22Rv1 (cell line): ENCODE results near the gene STK40.

Source experiments
- H3K27ac ChIP-seq: fragments of 450-650 bp; 2 replicates; pipeline ENCODE4 v1.5.1; 2017
- CTCF ChIP-seq: fragments of 450-650 bp; IDR thresholded peaks from 2 replicates; pipeline ENCODE4 v1.5.1; 2017; ENCODE audit warnings: mild to moderate bottlenecking
- ZFX ChIP-seq: fragments of 450-650 bp; IDR thresholded peaks from 2 replicates; pipeline ENCODE4 v1.6.1; 2017; ENCODE audit warnings: antibody characterized with exemption, borderline replicate concordance

Gene STK40

GRCh38 chr1:36303650-36304360 is 81.9 kb downstream of the STK40 start:
- H3K27ac ChIP-seq, result no peak overlapping the region

GRCh38 chr1:36303244-36303643 is 82.5 kb downstream of the STK40 start:
- TF ChIP-seq CTCF, result no peak
- no peak for TF ChIP-seq ZFX
- H3K27ac ChIP-seq, result no peak overlapping the region

More at GRCh38 chr1:36303650-36304360, 81.9 kb downstream of the STK40 start:
- no peak for TF ChIP-seq ZFX
- no peak for TF ChIP-seq CTCF

- TF ChIP-seq ZFX (no peak), CTCF (no peak)
- peak overlapping the region; percentile 56; the same call in 1 of the 2 replicates for H3K27ac ChIP-seq
These were observed 84.5 kb downstream of the STK40 start for GRCh38 chr1:36301220-36301619.

GRCh38 chr1:36300526-36300925 is 85.2 kb downstream of the STK40 start:
- TF ChIP-seq ZFX (no peak), CTCF (no peak)
- H3K27ac ChIP-seq, result peak overlapping the region; percentile 56

- peak overlapping the region; percentile 56 for H3K27ac ChIP-seq
These were observed 87.1 kb downstream of the STK40 start for GRCh38 chr1:36298640-36299039.

GRCh38 chr1:36297062-36297461 is 88.7 kb downstream of the STK40 start:
- TF ChIP-seq CTCF (no peak), ZFX (no peak)
- peak overlapping the region; percentile 52 for H3K27ac ChIP-seq

More at GRCh38 chr1:36298640-36299039, 87.1 kb downstream of the STK40 start:
- TF ChIP-seq CTCF, result no peak
- no peak for TF ChIP-seq ZFX

GRCh38 chr1:36295390-36295789 is 90.3 kb downstream of the STK40 start:
- TF ChIP-seq CTCF (no peak), ZFX (no peak)

More at GRCh38 chr1:36295390-36295789, 90.3 kb downstream of the STK40 start:
- H3K27ac ChIP-seq, result peak overlapping the region; percentile 52; the same call in 1 of the 2 replicates
